CD14-positive monocyte (primary cell): ENCODE measurements around the gene SLC27A5. TPM values are rescaled to one million over a fixed set of nuclear protein-coding genes. Genes with fewer than 3 reads are reported as not detected.
A peak's percentile ranks its signal among the peaks of the same experiment; 100 is the strongest.

Source experiments
- DNase-seq, 3 donors: peaks; one replicate each; pipeline ENCODE4 v3.0.0-alpha.2; 2011 to 2022
- H2AFZ ChIP-seq: 2 replicates; pipeline ENCODE4 v1.6.0; 2012; ENCODE audit warnings: mild to moderate bottlenecking, low read depth, low read length, inconsistent platforms; ENCODE audit not compliant: insufficient read depth, poor library complexity, severe bottlenecking
- H3K27ac ChIP-seq, 2 donors: 1 replicate in 1 of 2; 2 replicates in 1 of 2; pipeline ENCODE4 v1.5.1; 2012 to 2013; ENCODE audit warnings: low read length in 2 of 2, control low read depth in 1 of 2, inconsistent platforms in 1 of 2, low read depth in 1 of 2, mild to moderate bottlenecking in 1 of 2
- H3K27me3 ChIP-seq, 2 donors: one replicate each; pipeline versions ENCODE4 v1.6.0 to v1.6.1; 2011 to 2013; ENCODE audit warnings: low read length in 2 of 2; ENCODE audit not compliant: control insufficient read depth in 2 of 2, insufficient read depth in 2 of 2
- H3K36me3 ChIP-seq, 2 donors: replicated peaks in 1 of 2; 1 replicate in 1 of 2; 2 replicates in 1 of 2; pipeline versions ENCODE4 v1.5.1 to v1.6.1; 2012 to 2013; ENCODE audit warnings: low read length in 2 of 2, control low read depth in 1 of 2, inconsistent platforms in 1 of 2, mild to moderate bottlenecking in 1 of 2; ENCODE audit not compliant: insufficient read depth in 2 of 2, control insufficient read depth in 1 of 2
- H3K4me1 ChIP-seq, 2 donors: 1 replicate in 1 of 2; 2 replicates in 1 of 2; pipeline versions ENCODE4 v1.5.1 to v1.6.1; 2012 to 2013; ENCODE audit warnings: low read length in 2 of 2, control low read depth in 1 of 2, inconsistent platforms in 1 of 2, mild to moderate bottlenecking in 1 of 2, moderate library complexity in 1 of 2; ENCODE audit not compliant: insufficient read depth in 2 of 2, control insufficient read depth in 1 of 2
- H3K4me2 ChIP-seq: replicated peaks from 2 replicates; pipeline ENCODE3; 2012; ENCODE audit warnings: low read length, moderate library complexity, mild to moderate bottlenecking; ENCODE audit not compliant: poor library complexity, severe bottlenecking; ENCODE audit errors: extremely low read depth
- H3K4me3 ChIP-seq, 3 experiments: fragments of 200-600 bp in 1 of 3; sonication (generic) in 1 of 3; replicated peaks in 1 of 3; 1 replicate in 2 of 3; 2 replicates in 1 of 3; pipeline ENCODE4 v1.5.1; 2011 to 2013; ENCODE audit warnings: low read length in 3 of 3, mild to moderate bottlenecking in 3 of 3, control low read depth in 2 of 3, low read depth in 2 of 3, inconsistent platforms in 1 of 3, moderate library complexity in 1 of 3
- H3K79me2 ChIP-seq: 2 replicates; pipeline ENCODE4 v1.6.0; 2012; ENCODE audit warnings: mild to moderate bottlenecking, control low read depth, inconsistent platforms, low read length, moderate library complexity; ENCODE audit not compliant: insufficient read depth
- H3K9ac ChIP-seq: 2 replicates; pipeline ENCODE4 v1.6.0; 2017; ENCODE audit warnings: low read length, mild to moderate bottlenecking; ENCODE audit not compliant: insufficient read depth, poor library complexity, severe bottlenecking
- H3K9me3 ChIP-seq, 2 donors: replicated peaks in 1 of 2; 1 replicate in 1 of 2; 2 replicates in 1 of 2; pipeline versions ENCODE4 v1.5.1 to v1.6.1; 2012 to 2013; ENCODE audit warnings: low read length in 2 of 2, control low read depth in 1 of 2; ENCODE audit not compliant: control insufficient read depth in 1 of 2, insufficient read depth in 1 of 2
- H4K20me1 ChIP-seq: 2 replicates; pipeline ENCODE4 v1.6.0; 2012; ENCODE audit warnings: mild to moderate bottlenecking, low read length, control low read depth, moderate library complexity; ENCODE audit not compliant: insufficient read depth
- H3K27ac Mint-ChIP-seq, 7 donors: one replicate each; pipeline ENCODE4 v1.8.0; 2020; ENCODE audit warnings: mild to moderate bottlenecking in 7 of 7, mixed read lengths in 7 of 7, moderate library complexity in 6 of 7, inconsistent platforms in 2 of 7
- H3K27me3 Mint-ChIP-seq, 3 donors: one replicate each; pipeline ENCODE4 v1.8.0; 2021 to 2022; ENCODE audit warnings: low read depth in 3 of 3, mild to moderate bottlenecking in 3 of 3, mixed read lengths in 3 of 3, moderate library complexity in 3 of 3, inconsistent platforms in 1 of 3
- H3K36me3 Mint-ChIP-seq, 2 donors: one replicate each; pipeline ENCODE4 v1.8.0; 2020; ENCODE audit warnings: mixed read lengths in 2 of 2, inconsistent platforms in 1 of 2, mild to moderate bottlenecking in 1 of 2
- H3K4me1 Mint-ChIP-seq: one replicate; pipeline ENCODE4 v1.8.0; 2020; ENCODE audit warnings: mild to moderate bottlenecking, mixed read lengths
- H3K4me3 Mint-ChIP-seq, 2 donors: one replicate each; pipeline ENCODE4 v1.8.0; 2020; ENCODE audit warnings: mild to moderate bottlenecking in 2 of 2, mixed read lengths in 2 of 2, moderate library complexity in 1 of 2
- H3K9me3 Mint-ChIP-seq, 7 donors: one replicate each; pipeline ENCODE4 v1.8.0; 2020 to 2022; ENCODE audit warnings: mixed read lengths in 7 of 7, mild to moderate bottlenecking in 6 of 7, moderate library complexity in 6 of 7, inconsistent platforms in 2 of 7
- CTCF ChIP-seq: fragments of 200-600 bp; IDR thresholded peaks from one replicate; pipeline ENCODE4 v1.8.0; 2022; ENCODE audit warnings: antibody characterized with exemption, mild to moderate bottlenecking
- WGBS: methylation state at CpG from one replicate; pipeline ENCODE4 v1.1.5; 2013; ENCODE audit warnings: missing lambda C conversion rate; ENCODE audit not compliant: insufficient coverage; 5-methylcytosine and 5-hydroxymethylcytosine counted together
- intact Hi-C, 2 donors: fragments of 100-400 bp; cut with micrococcal nuclease; formaldehyde crosslinking; loops; one replicate each; pipeline versions ENCODE4 v1.15.0 to v1.15.1; 2023
- polyA plus RNA-seq, 3 donors: library from polyadenylated mRNA; depleted of rRNA in 1 of 3; unstranded in 2 of 3; stranded (reverse) in 1 of 3; fragments of 300-500 nt in 2 of 3; fragments of >200 nt in 1 of 3; fragmentation: Illumina TruSeq in 2 of 3; gene quantifications; 1 replicate in 2 of 3; 2 replicates in 1 of 3; pipeline ENCODE4 v1.2.3, GENCODE V29; 2012 to 2021

Gene SLC27A5
- polyA plus RNA-seq, 3 donors: 1.5 to 2.9 (median 2.8) TPM

DNA sequence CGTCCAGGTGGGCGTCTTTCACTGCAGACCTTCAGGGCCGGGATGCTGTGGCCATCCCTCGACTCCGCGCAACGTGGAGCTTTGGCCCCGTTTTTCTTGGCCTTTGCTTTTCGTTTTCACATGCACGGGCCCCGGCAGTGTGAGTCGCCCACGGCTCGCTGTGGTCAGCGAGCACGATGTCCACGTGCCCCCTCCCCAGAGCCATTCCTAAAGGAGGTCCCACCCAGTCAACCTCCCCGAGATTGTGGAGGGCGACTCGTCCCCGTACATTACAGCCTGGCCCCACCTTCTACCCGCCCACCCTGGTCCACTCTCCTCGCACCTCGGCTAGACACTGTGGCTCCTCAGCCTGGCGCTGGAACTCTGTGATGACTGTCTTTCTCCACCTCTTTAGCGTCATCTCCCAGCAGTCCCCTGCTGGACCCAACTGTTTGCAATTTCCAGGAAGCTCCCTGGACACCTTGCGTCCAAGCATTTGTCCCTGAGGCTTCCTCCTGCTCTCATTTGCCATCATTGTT, 35.2 kb downstream of the SLC27A5 start:
- Histone ChIP-seq H3K4me1 (peaks cover 14 to 21% of the 10 kb centered on the region in 2 donors), H3K79me2 (no peaks in the 10 kb centered on the region), H3K9ac (peak overlapping the region; percentile 70), H4K20me1 (no peaks in the 10 kb centered on the region), H3K27ac (peak overlapping the region; percentile 80 to 89), H3K36me3 (peaks cover 17 to 21% of the 10 kb centered on the region in 2 donors), H3K4me2 (peak overlapping the region; percentile 88), H3K4me3 (peak overlapping the region; percentile 54 to 81 (median 68)), H3K27me3 (no peaks in the 10 kb centered on the region), H3K9me3 (no peaks in the 10 kb centered on the region), H2AFZ (peak overlapping the region; percentile 92)
- TF ChIP-seq CTCF: no peak
- no peaks in the 10 kb centered on the region for H3K9me3 Mint-ChIP-seq
- intact Hi-C loops: no loop called here
- DNase-seq: no peak
- H3K36me3 Mint-ChIP-seq: peaks cover 21 to 27% of the 10 kb centered on the region in 2 donors
- peak overlapping the region; percentile 86 to 95 for H3K4me3 Mint-ChIP-seq
- WGBS: 5% methylated on average over 27 of the region's 27 CpGs
- H3K4me1 Mint-ChIP-seq: peaks cover 17% of the 10 kb centered on the region
- H3K27ac Mint-ChIP-seq: peak overlapping the region; percentile 43 to 99 (median 95)
- H3K27me3 Mint-ChIP-seq: peaks cover 2 to 6% (median 2%) of the 10 kb centered on the region in 3 donors

- H3K9ac ChIP-seq: peak within 1 kb of the TSS; percentile 70
- WGBS: 0% methylated on average over 60 of the region's 64 CpGs
- H2AFZ ChIP-seq: peak within 1 kb of the TSS; percentile 92
- Mint-ChIP-seq H3K36me3 (peaks cover 24 to 27% of the 10 kb centered on the region in 2 donors), H3K27ac (peak within 1 kb of the TSS; percentile 94 to 99 (median 98)), H3K9me3 (no peaks in the 10 kb centered on the region), H3K4me3 (peak within 1 kb of the TSS; percentile 86 to 95), H3K4me1 (peaks cover 17% of the 10 kb centered on the region), H3K27me3 (peaks cover 2 to 6% (median 2%) of the 10 kb centered on the region in 3 donors)
- TF ChIP-seq CTCF: no peak
- peak; percentile 93 to 94 (median 94) for DNase-seq
- no peaks in the 10 kb centered on the region for H4K20me1 ChIP-seq
- peak within 1 kb of the TSS; percentile 80 to 89 for H3K27ac ChIP-seq
- no peaks in the 10 kb centered on the region for H3K9me3 ChIP-seq
- H3K4me1 ChIP-seq: peaks cover 14 to 21% of the 10 kb centered on the region in 2 donors
- intact Hi-C loops: no loop called here
- H3K4me3 ChIP-seq: peak within 1 kb of the TSS; percentile 54 to 81 (median 68)
- H3K4me2 ChIP-seq: peak within 1 kb of the TSS; percentile 88
- no peaks in the 10 kb centered on the region for H3K27me3 ChIP-seq
- H3K79me2 ChIP-seq: no peaks in the 10 kb centered on the region
- peaks cover 20 to 23% of the 10 kb centered on the region in 2 donors for H3K36me3 ChIP-seq
Observed at GRCh38 chr19:58475714-58476497, 35.9 kb downstream of the SLC27A5 start, which contains the start of gene ZNF446. Gene ZNF446 (plus strand): TSS chr19:58476352. CDS start chr19:58477219, 867 bp downstream.
